Posterior cingulate gyrus (tissue), 11 donors: Measurements from ENCODE around the gene CSRP1.
"Not testable (repeated sequence)": the region's sequence is repeated elsewhere in the genome, so short reads cannot be mapped to it uniquely, and the experiment has no call there.

Experiments
- DNase-seq, 10 donors: peaks; one replicate each; pipeline versions ENCODE4 v3.0.0 to v3.0.0-alpha.2; 2020 to 2021; ENCODE audit warnings: mixed read lengths in 3 of 10
- intact Hi-C: fragments of 100-400 bp; cut with DNase I; formaldehyde crosslinking; loops from one replicate; pipeline ENCODE4 v1.15.1; 2023

CSRP1 gene

GRCh38 chr1:201538612-201539551 is 32.0 kb upstream of the CSRP1 start, which contains the start of gene NAV1:
Gene NAV1, plus strand, starts transcription at chr1:201539127. Its CDS starts 83,758 bp downstream, at chr1:201622885.
- intact Hi-C loops, result no loop called here
- peak; percentile 51 to 95 (median 71) for DNase-seq

- DNase-seq, result no peak
- intact Hi-C loops, result no loop called here
Observed at GRCh38 chr1:201537891-201538611, 31.1 kb upstream of the CSRP1 start.

GRCh38 chr1:201537467-201537866 is 30.5 kb upstream of the CSRP1 start:
- intact Hi-C loops, result no loop called here
- DNase-seq, result no peak

- no peak for DNase-seq
- intact Hi-C loops, result no loop called here
Observed at GRCh38 chr1:201537028-201537427, 30.1 kb upstream of the CSRP1 start.

GRCh38 chr1:201536558-201536957 is 29.6 kb upstream of the CSRP1 start:
- DNase-seq, result no peak
- intact Hi-C loops, result no loop called here

GRCh38 chr1:201535919-201536245 is 29.0 kb upstream of the CSRP1 start:
- intact Hi-C loops, result no loop called here
- no peak for DNase-seq

- intact Hi-C loops, result no loop called here
- no peak for DNase-seq
Observed at GRCh38 chr1:201535046-201535918, 28.4 kb upstream of the CSRP1 start.

- DNase-seq, result no peak
- intact Hi-C loops, result no loop called here
Observed at GRCh38 chr1:201533836-201534235, 26.9 kb upstream of the CSRP1 start.

GRCh38 chr1:201531551-201532425 is 24.9 kb upstream of the CSRP1 start:
- no peak for DNase-seq
- intact Hi-C loops, result loop anchor here (2.0 kb wide), 1 partner anchor 27 kb away; no protein-coding TSS in a partner anchor

- DNase-seq, result peak; percentile 76 to 98 (median 88)
- intact Hi-C loops, result loop anchor here (1.0 to 2.0 kb wide), 2 partner anchors 28 to 173 kb away; no protein-coding TSS in a partner anchor
Observed at GRCh38 chr1:201530741-201531531, 24.0 kb upstream of the CSRP1 start.

- no peak for DNase-seq
- intact Hi-C loops, result no loop called here
Observed at GRCh38 chr1:201528631-201529252, 21.8 kb upstream of the CSRP1 start.

- DNase-seq, result no peak
- intact Hi-C loops, result no loop called here
Observed at GRCh38 chr1:201527879-201528278, 21.0 kb upstream of the CSRP1 start.

GRCh38 chr1:201525193-201525778 is 18.4 kb upstream of the CSRP1 start:
- intact Hi-C loops, result no loop called here
- DNase-seq, result no peak

GRCh38 chr1:201520046-201520575 is 13.2 kb upstream of the CSRP1 start:
- DNase-seq, intact Hi-C loops: not testable (repeated sequence)

- no peak for DNase-seq
- intact Hi-C loops, result no loop called here
Observed at GRCh38 chr1:201518071-201518470, 11.1 kb upstream of the CSRP1 start.

GRCh38 chr1:201517631-201518030 is 10.7 kb upstream of the CSRP1 start:
- no peak for DNase-seq
- intact Hi-C loops, result no loop called here

- DNase-seq, result no peak
- intact Hi-C loops, result no loop called here
Observed at GRCh38 chr1:201516511-201517127, 9.7 kb upstream of the CSRP1 start.
